AG04449 (cell line): Measurements from ENCODE around the gene JPH2.

ENCODE experiments used
- CTCF ChIA-PET: fragments of 350-600 bp; formaldehyde crosslinking; extraction: SDS; loops from one replicate; lab custom pipeline; 2021; ENCODE audit warnings: antibody characterized with exemption; lab: Yijun Ruan, JAX
- POLR2A ChIA-PET: fragments of 400-600, 350-600 bp; formaldehyde crosslinking; extraction: SDS; loops from one replicate; lab custom pipeline; 2020; ENCODE audit warnings: antibody characterized with exemption, inconsistent platforms; lab: Yijun Ruan, JAX
- DNase-seq: peaks from one replicate; pipeline ENCODE4 v3.0.0-alpha.2; 2010; ENCODE audit warnings: low read depth, low spot score
- H3K4me3 ChIP-seq: 2 replicates; pipeline ENCODE4 v1.5.1; 2011; ENCODE audit warnings: low read depth, mild to moderate bottlenecking, control low read depth, low read length
- TF ChIP-seq, protein P1 (sequence below): IDR thresholded peaks from one replicate; pipeline ENCODE4 v1.5.1; 2011; ENCODE audit warnings: mild to moderate bottlenecking, moderate library complexity, low read length, control low read depth, inconsistent platforms; ENCODE audit not compliant: insufficient read depth; ENCODE audit errors: missing control alignments

JPH2 gene

DNA sequence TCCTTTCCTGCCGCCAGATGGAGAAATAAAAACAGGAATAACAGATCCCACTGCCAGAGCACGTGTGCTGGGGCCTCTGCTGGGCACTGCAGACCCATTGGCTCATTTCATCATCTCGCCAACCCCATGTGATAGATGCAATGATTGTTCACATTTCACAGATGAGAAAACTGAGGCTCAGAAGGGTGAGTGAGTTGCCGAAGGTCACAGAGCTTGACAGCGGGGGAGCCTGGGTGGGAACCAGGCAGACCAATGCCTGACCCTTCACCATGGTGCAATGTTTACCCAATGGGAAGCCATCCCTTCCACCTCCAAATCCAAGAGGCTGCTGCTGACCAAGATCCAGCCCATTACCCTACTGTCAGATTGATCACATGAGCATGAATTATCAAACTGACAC lies 105.1 kb downstream of the JPH2 start:
- ChIA-PET POLR2A (no interaction called here), CTCF (interaction anchor here (0.7 to 19.5 kb wide), 18 partner anchors 10 to 633 kb away, joined by 3 to 453 read pairs (median 4); no protein-coding TSS in a partner anchor)
- no peak for DNase-seq
- TF ChIP-seq, protein P1, sequence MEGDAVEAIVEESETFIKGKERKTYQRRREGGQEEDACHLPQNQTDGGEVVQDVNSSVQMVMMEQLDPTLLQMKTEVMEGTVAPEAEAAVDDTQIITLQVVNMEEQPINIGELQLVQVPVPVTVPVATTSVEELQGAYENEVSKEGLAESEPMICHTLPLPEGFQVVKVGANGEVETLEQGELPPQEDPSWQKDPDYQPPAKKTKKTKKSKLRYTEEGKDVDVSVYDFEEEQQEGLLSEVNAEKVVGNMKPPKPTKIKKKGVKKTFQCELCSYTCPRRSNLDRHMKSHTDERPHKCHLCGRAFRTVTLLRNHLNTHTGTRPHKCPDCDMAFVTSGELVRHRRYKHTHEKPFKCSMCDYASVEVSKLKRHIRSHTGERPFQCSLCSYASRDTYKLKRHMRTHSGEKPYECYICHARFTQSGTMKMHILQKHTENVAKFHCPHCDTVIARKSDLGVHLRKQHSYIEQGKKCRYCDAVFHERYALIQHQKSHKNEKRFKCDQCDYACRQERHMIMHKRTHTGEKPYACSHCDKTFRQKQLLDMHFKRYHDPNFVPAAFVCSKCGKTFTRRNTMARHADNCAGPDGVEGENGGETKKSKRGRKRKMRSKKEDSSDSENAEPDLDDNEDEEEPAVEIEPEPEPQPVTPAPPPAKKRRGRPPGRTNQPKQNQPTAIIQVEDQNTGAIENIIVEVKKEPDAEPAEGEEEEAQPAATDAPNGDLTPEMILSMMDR, result no peak
- H3K4me3 ChIP-seq, result no peak overlapping the region

DNA sequence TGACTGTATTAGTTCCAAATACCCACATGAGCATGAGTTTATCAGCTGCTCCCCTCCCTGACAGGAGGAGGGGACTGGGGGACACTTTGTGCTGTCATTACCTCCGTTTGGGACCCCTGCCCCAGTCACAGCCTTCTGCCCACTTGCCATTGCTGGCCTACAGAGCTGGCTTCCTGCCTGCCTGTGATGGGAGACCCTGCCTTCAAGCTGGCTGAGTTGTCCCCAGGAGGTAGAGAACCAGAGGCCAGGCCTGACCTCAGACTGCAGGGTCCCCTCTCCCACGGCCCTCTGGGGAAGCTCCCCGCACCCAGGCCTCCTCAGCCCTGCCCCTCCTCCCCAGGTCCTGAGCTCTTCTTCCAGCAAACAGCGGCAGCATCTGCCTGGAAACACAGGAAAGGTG lies 105.5 kb downstream of the JPH2 start:
- CTCF ChIA-PET, result interaction anchor here (0.7 to 19.5 kb wide), 21 partner anchors 10 to 632 kb away, joined by 3 to 453 read pairs (median 4); no protein-coding TSS in a partner anchor
- no peak overlapping the region for H3K4me3 ChIP-seq
- POLR2A ChIA-PET, result no interaction called here
- TF ChIP-seq, protein P1, result no peak
- no peak for DNase-seq

DNA sequence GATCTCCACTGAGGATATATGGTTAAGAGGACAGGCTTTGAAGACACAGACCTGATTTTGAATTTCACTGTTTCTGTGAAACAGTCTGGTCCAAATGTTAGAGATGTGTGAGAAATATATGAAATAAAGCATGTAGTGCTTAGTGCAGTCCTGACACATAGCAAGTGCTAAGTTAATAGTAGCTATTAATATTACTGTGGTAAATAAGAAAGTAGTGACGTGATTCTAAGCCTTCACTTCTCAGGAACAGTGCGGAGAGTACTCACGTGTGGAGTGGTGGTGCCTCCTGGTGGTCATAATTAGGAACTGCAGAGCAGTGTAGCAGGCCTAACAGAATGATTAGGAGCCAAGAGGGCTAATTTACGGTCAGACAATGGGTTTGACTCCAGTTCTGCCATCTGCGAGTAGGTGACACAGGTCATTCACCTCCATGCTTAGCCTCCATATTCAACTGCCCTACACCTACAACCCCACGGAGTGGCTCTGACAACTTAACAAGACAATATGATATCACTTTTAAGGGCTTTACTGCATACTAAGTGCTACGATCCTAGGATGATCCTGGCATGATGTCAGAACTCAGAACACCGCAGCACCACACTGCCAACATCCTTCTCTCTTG lies 106.2 kb downstream of the JPH2 start:
- DNase-seq, result no peak
- ChIA-PET POLR2A (no interaction called here), CTCF (interaction anchor here (0.6 to 19.5 kb wide), 55 partner anchors 9 to 627 kb away, joined by 3 to 453 read pairs (median 4); partner anchors contain the start of gene TOX2)
- TF ChIP-seq, protein P1, result peak; percentile 83
- no peak overlapping the region for H3K4me3 ChIP-seq

DNA sequence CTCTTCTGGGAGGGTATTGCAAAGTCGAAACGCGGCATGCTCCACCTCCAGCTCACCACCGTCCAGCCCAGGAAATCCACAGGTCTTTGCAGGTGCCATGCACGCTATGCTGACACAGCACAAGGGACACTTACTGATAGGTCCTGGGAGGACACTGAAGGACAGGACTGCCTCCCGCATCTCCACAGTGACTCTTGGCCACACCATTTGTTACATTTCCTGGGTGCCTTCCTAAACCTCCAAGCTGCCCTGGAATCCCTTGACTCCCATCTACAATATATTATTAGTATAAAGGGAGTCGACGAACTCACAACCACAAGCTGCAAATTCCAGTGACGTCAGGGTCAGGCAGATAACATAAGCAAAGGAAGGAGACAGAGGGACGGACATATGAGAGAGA lies 106.9 kb downstream of the JPH2 start:
- TF ChIP-seq, protein P1, result no peak
- no peak overlapping the region for H3K4me3 ChIP-seq
- no peak for DNase-seq
- CTCF ChIA-PET, result interaction anchor here (0.6 to 19.5 kb wide), 53 partner anchors 8 to 627 kb away, joined by 3 to 453 read pairs (median 4); partner anchors contain the start of gene TOX2
- POLR2A ChIA-PET, result no interaction called here

DNA sequence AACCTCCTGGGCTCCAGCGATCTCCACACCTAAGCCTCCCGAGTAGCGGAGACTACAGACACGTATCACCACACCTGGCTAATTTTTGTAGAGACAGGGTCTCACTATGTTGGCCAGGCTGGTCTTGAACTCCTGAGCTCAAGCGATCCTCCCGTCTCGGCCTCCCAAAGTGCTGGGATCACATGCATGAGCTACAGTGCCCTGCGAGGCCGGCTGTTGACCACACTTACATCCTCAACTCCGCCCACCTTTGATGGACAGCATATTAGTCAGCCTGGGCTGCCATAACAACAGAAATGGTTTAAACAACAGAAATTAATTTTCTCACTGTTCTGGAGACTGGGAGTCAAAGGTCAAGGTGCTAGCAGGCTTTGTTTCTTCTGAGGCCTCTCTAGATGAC lies 107.7 kb downstream of the JPH2 start:
- ChIA-PET POLR2A (no interaction called here), CTCF (interaction anchor here (1.5 to 19.5 kb wide), 7 partner anchors 234 to 542 kb away, joined by 4 to 453 read pairs (median 8); no protein-coding TSS in a partner anchor)
- TF ChIP-seq, protein P1, result no peak
- no peak overlapping the region for H3K4me3 ChIP-seq
- no peak for DNase-seq

DNA sequence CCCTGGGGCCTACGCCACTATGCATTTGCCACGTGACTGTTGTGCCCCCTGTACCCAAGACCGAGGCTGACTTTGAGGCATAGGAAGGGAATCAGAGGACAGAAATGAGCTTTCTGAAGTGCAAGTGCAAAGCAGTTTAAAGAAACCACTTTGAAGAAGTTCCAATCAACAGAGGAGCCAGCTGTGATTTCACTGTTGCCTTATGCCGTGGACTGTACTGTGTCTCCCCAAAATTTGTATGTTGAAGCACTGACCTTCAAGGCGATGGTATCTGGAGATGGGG lies 111.1 kb downstream of the JPH2 start:
- TF ChIP-seq, protein P1, result no peak
- ChIA-PET POLR2A (no interaction called here), CTCF (interaction anchor here (1.5 to 19.5 kb wide), 2 partner anchors 321 to 329 kb away, joined by 3 to 453 read pairs; no protein-coding TSS in a partner anchor)
- H3K4me3 ChIP-seq, result no peak overlapping the region
- DNase-seq, result no peak
